Erythroblast (primary cell): ENCODE data around the gene NUP43.

ENCODE experiments used
- DNase-seq, 2 experiments: peaks; one replicate each; lab custom pipeline; 2025; lab: John Stamatoyannopoulos, UW
- GATA1 ChIP-seq: IDR thresholded peaks from 2 replicates; pipeline ENCODE4 v1.6.1; 2011; ENCODE audit warnings: low read depth, mild to moderate bottlenecking, control low read depth, low read length, moderate library complexity
- POLR2A ChIP-seq: IDR thresholded peaks from 2 replicates; pipeline ENCODE4 v1.6.1; 2011; ENCODE audit warnings: mild to moderate bottlenecking, low read length

The NUP43 gene

GRCh38 chr6:149746147-149746946 lies at the start of gene NUP43:
NUP43 (minus strand) TSS chr6:149746529; CDS start chr6:149746495, 34 bp downstream.
- DNase-seq: peak; percentile 96 to 97
- TF ChIP-seq POLR2A (peak; percentile 72), GATA1 (no peak)

GRCh38 chr6:149783551-149783950 lies 37.2 kb upstream of the NUP43 start:
- DNase-seq: no peak
- TF ChIP-seq GATA1 (no peak), POLR2A (no peak)

- TF ChIP-seq POLR2A (no peak), GATA1 (no peak)
- no peak for DNase-seq
Measured at GRCh38 chr6:149782337-149782736, 36.0 kb upstream of the NUP43 start.

GRCh38 chr6:149781715-149782114 lies 35.4 kb upstream of the NUP43 start:
- no peak for DNase-seq
- TF ChIP-seq POLR2A: no peak
- no peak for TF ChIP-seq GATA1

GRCh38 chr6:149779644-149779963 lies 33.3 kb upstream of the NUP43 start:
- no peak for DNase-seq
- TF ChIP-seq POLR2A (no peak), GATA1 (no peak)

GRCh38 chr6:149777624-149778023 lies 31.3 kb upstream of the NUP43 start:
- TF ChIP-seq POLR2A: no peak
- no peak for TF ChIP-seq GATA1
- DNase-seq: no peak

GRCh38 chr6:149771925-149772324 lies 25.6 kb upstream of the NUP43 start:
- TF ChIP-seq POLR2A: no peak
- no peak for TF ChIP-seq GATA1
- no peak for DNase-seq

GRCh38 chr6:149771185-149771584 lies 24.9 kb upstream of the NUP43 start:
- no peak for DNase-seq
- TF ChIP-seq POLR2A (no peak), GATA1 (no peak)

GRCh38 chr6:149769676-149770075 lies 23.3 kb upstream of the NUP43 start:
- no peak for DNase-seq
- TF ChIP-seq POLR2A: no peak
- TF ChIP-seq GATA1: no peak

- DNase-seq: peak; percentile 26
- TF ChIP-seq GATA1 (no peak), POLR2A (no peak)
Measured at GRCh38 chr6:149766156-149766769, 19.9 kb upstream of the NUP43 start.

GRCh38 chr6:149763866-149764265 lies 17.5 kb upstream of the NUP43 start:
- no peak for DNase-seq
- TF ChIP-seq GATA1: no peak
- no peak for TF ChIP-seq POLR2A

- peak; percentile 10 to 27 for DNase-seq
- TF ChIP-seq GATA1: no peak
- TF ChIP-seq POLR2A: no peak
Measured at GRCh38 chr6:149761438-149761837, 15.1 kb upstream of the NUP43 start.

GRCh38 chr6:149756261-149756636 lies 9.9 kb upstream of the NUP43 start:
- TF ChIP-seq POLR2A: no peak
- TF ChIP-seq GATA1: no peak
- DNase-seq: no peak

- TF ChIP-seq POLR2A (no peak), GATA1 (no peak)
- DNase-seq: peak; percentile 25 to 26
Measured at GRCh38 chr6:149755300-149756260, 9.3 kb upstream of the NUP43 start.
